ENCODE results near the gene GABARAP. TPM values are rescaled to one million over a fixed set of nuclear protein-coding genes. Genes with fewer than 3 reads are reported as not detected.

GABARAP gene
- total RNA-seq, 1 donor from 2014 or later = 449 TPM

GRCh38 chr17:7260151-7260550 lies 17.9 kb upstream of the GABARAP start:
- no peak for DNase-seq (ENCODE audit: low spot score)
- Mint-ChIP-seq H3K9me3 (ENCODE audit: low read depth) (no peaks in the 10 kb centered on the region), H3K27ac (ENCODE audit: unreplicated experiment) (no peak overlapping the region), H3K4me3 (ENCODE audit: unreplicated experiment) (no peak overlapping the region), H3K36me3 (ENCODE audit: low read depth) (peaks cover 19% of the 10 kb centered on the region), H3K27me3 (ENCODE audit: low read depth) (peaks cover 11% of the 10 kb centered on the region), H3K4me1 (ENCODE audit: low read depth) (peaks cover 22% of the 10 kb centered on the region)
- TF ChIP-seq CTCF (IDR thresholded peaks at IDR 0.05) = no peak

DNA sequence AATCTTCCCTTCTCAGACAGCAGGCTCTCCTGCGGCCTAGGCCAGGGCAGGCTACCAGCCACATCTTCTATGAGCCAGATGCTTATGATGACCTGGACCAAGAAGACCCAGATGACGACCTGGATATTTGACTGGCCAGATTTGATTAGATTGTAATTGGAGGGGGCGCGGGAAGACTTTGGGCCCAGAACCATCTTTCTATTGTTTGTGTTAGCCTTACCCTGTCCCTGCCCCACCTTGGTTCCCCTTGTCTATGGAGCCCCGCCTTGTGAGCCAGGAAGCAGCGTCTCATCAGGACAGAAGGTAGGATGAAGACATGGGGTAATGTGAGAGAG lies 17.3 kb upstream of the GABARAP start:
- peaks cover 11% of the 10 kb centered on the region for H3K27me3 Mint-ChIP-seq (ENCODE audit: low read depth)
- peaks cover 21% of the 10 kb centered on the region for H3K4me1 Mint-ChIP-seq (ENCODE audit: low read depth)
- H3K36me3 Mint-ChIP-seq (ENCODE audit: low read depth) = peaks cover 22% of the 10 kb centered on the region
- no peak for TF ChIP-seq CTCF (IDR thresholded peaks at IDR 0.05)
- no peak for DNase-seq (ENCODE audit: low spot score)
- H3K27ac Mint-ChIP-seq (ENCODE audit: unreplicated experiment) = no peak overlapping the region
- H3K9me3 Mint-ChIP-seq (ENCODE audit: low read depth) = no peaks in the 10 kb centered on the region
- no peak overlapping the region for H3K4me3 Mint-ChIP-seq (ENCODE audit: unreplicated experiment)

DNA sequence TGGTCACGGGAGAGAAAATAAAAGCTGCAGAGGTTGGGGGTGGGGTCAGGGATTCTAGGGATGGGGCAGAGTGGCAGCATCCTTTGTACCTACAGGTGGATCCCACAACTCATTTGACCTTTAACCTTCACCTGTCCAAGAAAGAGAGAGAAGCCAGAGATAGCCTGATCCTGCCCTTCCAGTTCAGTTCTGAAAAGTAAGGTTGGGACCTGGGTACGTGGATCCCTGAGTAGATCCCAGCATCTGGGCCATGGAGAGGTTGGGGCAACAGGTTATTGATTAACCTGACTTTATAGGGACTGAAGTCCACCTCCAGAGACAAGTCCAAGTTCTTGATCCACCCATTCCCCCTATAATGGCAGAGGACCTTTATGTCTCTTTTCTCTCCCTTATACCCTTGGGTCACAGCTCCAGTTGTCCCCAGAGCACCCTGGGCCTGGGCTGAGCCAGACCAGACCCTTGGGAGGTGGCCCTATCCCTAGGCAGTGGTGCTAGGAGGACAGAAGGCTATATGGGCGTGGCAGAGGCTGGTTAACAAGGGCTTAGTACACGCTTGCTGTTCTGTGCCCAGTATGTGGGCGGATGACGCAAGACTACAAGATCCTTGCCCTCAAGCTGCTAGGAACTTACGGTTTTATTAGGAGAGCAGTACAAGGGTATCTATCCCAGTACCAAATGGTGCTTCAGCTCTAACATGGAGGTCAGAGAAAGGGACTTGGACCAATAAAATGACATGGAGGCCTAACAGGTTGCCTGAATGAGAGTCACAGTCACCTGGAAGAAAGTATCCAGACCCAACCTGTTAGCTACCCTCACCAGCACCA lies 16.7 kb upstream of the GABARAP start:
- Mint-ChIP-seq H3K9me3 (ENCODE audit: low read depth) (no peaks in the 10 kb centered on the region), H3K36me3 (ENCODE audit: low read depth) (peaks cover 22% of the 10 kb centered on the region), H3K27ac (ENCODE audit: unreplicated experiment) (no peak overlapping the region), H3K4me3 (ENCODE audit: unreplicated experiment) (no peak overlapping the region), H3K4me1 (ENCODE audit: low read depth) (peaks cover 19% of the 10 kb centered on the region), H3K27me3 (ENCODE audit: low read depth) (peaks cover 11% of the 10 kb centered on the region)
- DNase-seq (ENCODE audit: low spot score) = no peak
- no peak for TF ChIP-seq CTCF (IDR thresholded peaks at IDR 0.05)

- H3K4me1 Mint-ChIP-seq (ENCODE audit: low read depth) = peaks cover 22% of the 10 kb centered on the region
- H3K27ac Mint-ChIP-seq (ENCODE audit: unreplicated experiment) = no peak overlapping the region
Measured at GRCh38 chr17:7256766-7257456, 14.7 kb upstream of the GABARAP start.

More at GRCh38 chr17:7256766-7257456, 14.7 kb upstream of the GABARAP start:
- no peaks in the 10 kb centered on the region for H3K9me3 Mint-ChIP-seq (ENCODE audit: low read depth)
- H3K27me3 Mint-ChIP-seq (ENCODE audit: low read depth) = peaks cover 2% of the 10 kb centered on the region
- no peak for DNase-seq (ENCODE audit: low spot score)
- H3K4me3 Mint-ChIP-seq (ENCODE audit: unreplicated experiment) = no peak overlapping the region
- peaks cover 23% of the 10 kb centered on the region for H3K36me3 Mint-ChIP-seq (ENCODE audit: low read depth)
- no peak for TF ChIP-seq CTCF (IDR thresholded peaks at IDR 0.05)
